CD4-positive, alpha-beta T cell treated with Interleukin-6 at 100 ng/mL for 8 hours (primary cell): ENCODE data around the gene TASL.
"Not testable (repeated sequence)": the region's sequence is repeated elsewhere in the genome, so short reads cannot be mapped to it uniquely, and the experiment has no call there.

Experiments used
- DNase-seq: peaks from one replicate; pipeline ENCODE4 v3.0.0-alpha.2; 2020; ENCODE audit warnings: mixed read lengths, low spot score

The TASL gene

GRCh38 chrX:30576881-30577280 is 685 bp downstream of the TASL start:
- no peak for DNase-seq

GRCh38 chrX:30573125-30573524 is 4.4 kb downstream of the TASL start:
- no peak for DNase-seq

- no peak for DNase-seq
Observed at GRCh38 chrX:30572678-30573077, 4.9 kb downstream of the TASL start.

- no peak for DNase-seq
Observed at GRCh38 chrX:30572004-30572403, 5.6 kb downstream of the TASL start.

GRCh38 chrX:30570505-30570904 is 7.1 kb downstream of the TASL start:
- DNase-seq: peak; percentile 3

GRCh38 chrX:30568136-30568535 is 9.4 kb downstream of the TASL start:
- no peak for DNase-seq

GRCh38 chrX:30563070-30563469 is 14.5 kb downstream of the TASL start:
- not testable (repeated sequence) for DNase-seq

GRCh38 chrX:30561191-30561590 is 16.4 kb downstream of the TASL start:
- DNase-seq: no peak

GRCh38 chrX:30538271-30538670 is 39.3 kb downstream of the TASL start:
- DNase-seq: no peak

- DNase-seq: no peak
Observed at GRCh38 chrX:30533835-30534234, 43.7 kb downstream of the TASL start.

GRCh38 chrX:30533266-30533665 is 44.3 kb downstream of the TASL start:
- no peak for DNase-seq

GRCh38 chrX:30530606-30531005 is 47.0 kb downstream of the TASL start:
- DNase-seq: no peak

- no peak for DNase-seq
Observed at GRCh38 chrX:30525732-30526131, 51.8 kb downstream of the TASL start.

- no peak for DNase-seq
Observed at GRCh38 chrX:30521440-30522182, 56.0 kb downstream of the TASL start.

GRCh38 chrX:30513284-30513683 is 64.3 kb downstream of the TASL start:
- no peak for DNase-seq
